ACC112 (cell line): ENCODE results near the gene KIF26B.

Experiments used
- H2AFZ ChIP-seq: fragments of 200-600 bp; sonication (generic); one replicate; pipeline ENCODE4 v1.6.0; 2017; ENCODE audit warnings: antibody characterized with exemption, low read length; ENCODE audit not compliant: unreplicated experiment
- H3K27ac ChIP-seq: fragments of 200-600 bp; sonication (generic); 2 replicates; pipeline ENCODE4 v1.5.1; 2014; ENCODE audit warnings: low read depth, mild to moderate bottlenecking, antibody characterized with exemption, low read length, moderate library complexity
- H3K27me3 ChIP-seq: fragments of 200-600 bp; sonication (generic); 2 replicates; pipeline ENCODE4 v1.6.1; 2014; ENCODE audit warnings: mild to moderate bottlenecking, antibody characterized with exemption, low read length, moderate library complexity, mixed read lengths; ENCODE audit not compliant: insufficient read depth
- H3K36me3 ChIP-seq: fragments of 200-600 bp; sonication (generic); 2 replicates; pipeline ENCODE4 v1.6.1; 2016; ENCODE audit warnings: mild to moderate bottlenecking, antibody characterized with exemption, low read length, moderate library complexity, mixed read lengths; ENCODE audit not compliant: insufficient read depth
- H3K4me1 ChIP-seq: fragments of 200-600 bp; sonication (generic); one replicate; pipeline ENCODE4 v1.6.1; 2016; ENCODE audit warnings: low read length, mixed read lengths; ENCODE audit not compliant: insufficient read depth, unreplicated experiment, control insufficient read depth
- H3K4me3 ChIP-seq: fragments of 200-600 bp; sonication (generic); 2 replicates; pipeline ENCODE4 v1.5.1; 2014; ENCODE audit warnings: mild to moderate bottlenecking, low read depth, low read length
- H3K79me2 ChIP-seq: fragments of 200-600 bp; sonication (generic); one replicate; pipeline ENCODE4 v1.6.0; 2016; ENCODE audit warnings: low read length; ENCODE audit not compliant: control insufficient read depth, unreplicated experiment, insufficient read depth

Gene KIF26B

DNA sequence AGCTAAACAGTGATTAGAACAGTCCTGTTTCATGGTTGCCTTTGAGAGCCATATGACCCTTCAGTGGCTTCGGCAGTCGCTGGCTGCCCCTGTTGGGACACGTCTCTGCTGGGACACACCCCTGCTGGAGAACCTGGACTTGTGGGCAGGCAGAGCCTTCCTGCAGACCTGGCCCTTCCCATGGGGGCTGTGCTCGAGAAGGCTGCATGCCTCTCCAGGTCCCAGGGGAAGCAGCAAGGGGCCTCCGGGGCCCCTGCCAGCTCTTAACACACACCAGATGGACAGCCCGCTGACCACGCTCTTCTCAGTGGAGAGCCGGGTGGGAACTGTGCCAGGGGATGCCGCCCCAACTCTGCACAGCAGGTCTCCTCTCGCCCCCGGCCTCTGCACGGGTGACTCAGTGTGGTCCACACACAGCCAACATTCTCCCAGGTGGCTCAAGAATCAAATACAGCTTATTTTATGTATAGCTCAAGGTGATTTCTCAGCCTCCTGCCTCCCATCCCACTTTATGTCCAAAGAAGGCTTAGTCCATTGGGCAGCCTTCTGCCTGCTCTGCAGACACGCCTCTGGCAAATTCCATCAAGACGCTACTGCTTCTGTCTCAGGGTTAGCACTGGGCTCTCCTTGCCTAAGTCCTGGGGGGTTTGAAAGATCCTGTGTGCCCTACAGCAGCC, 450.8 kb downstream of the KIF26B start:
- Histone ChIP-seq H3K27me3 (no peaks in the 10 kb centered on the region), H3K27ac (no peak overlapping the region), H3K4me3 (no peak overlapping the region), H2AFZ (no peak overlapping the region), H3K4me1 (peaks cover 10% of the 10 kb centered on the region), H3K79me2 (no peaks in the 10 kb centered on the region), H3K36me3 (no peaks in the 10 kb centered on the region)

DNA sequence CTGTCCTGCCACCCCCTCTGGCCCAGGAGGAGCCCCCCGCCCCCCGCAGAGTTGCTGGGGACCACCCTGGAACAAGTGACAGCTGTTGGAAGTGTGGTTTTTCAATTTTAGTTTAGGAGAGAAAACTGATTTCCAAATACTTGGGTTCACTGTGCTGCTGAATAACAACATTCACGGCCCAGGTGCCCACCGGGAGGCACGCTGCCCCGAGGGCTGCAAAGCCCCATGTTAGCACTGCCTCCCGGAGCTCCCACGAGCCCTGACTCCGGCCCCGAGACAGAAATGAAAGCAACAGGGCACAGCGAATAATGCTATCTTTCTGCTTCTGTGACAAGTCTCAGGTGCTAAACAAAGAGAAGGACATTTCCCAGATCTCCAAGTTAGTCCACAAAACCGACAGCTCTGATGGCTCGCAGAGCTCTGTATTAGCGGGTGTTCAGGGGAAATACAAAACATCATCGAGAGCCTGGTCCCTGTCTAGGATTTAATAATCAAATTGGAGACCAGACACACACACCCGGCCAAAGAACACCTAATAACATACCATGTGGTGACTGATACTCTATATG, 451.5 kb downstream of the KIF26B start:
- no peaks in the 10 kb centered on the region for H3K27me3 ChIP-seq
- peaks cover 10% of the 10 kb centered on the region for H3K4me1 ChIP-seq
- H3K36me3 ChIP-seq, result no peaks in the 10 kb centered on the region
- no peak overlapping the region for H2AFZ ChIP-seq
- no peak overlapping the region for H3K27ac ChIP-seq
- H3K79me2 ChIP-seq, result no peaks in the 10 kb centered on the region
- H3K4me3 ChIP-seq, result no peak overlapping the region

DNA sequence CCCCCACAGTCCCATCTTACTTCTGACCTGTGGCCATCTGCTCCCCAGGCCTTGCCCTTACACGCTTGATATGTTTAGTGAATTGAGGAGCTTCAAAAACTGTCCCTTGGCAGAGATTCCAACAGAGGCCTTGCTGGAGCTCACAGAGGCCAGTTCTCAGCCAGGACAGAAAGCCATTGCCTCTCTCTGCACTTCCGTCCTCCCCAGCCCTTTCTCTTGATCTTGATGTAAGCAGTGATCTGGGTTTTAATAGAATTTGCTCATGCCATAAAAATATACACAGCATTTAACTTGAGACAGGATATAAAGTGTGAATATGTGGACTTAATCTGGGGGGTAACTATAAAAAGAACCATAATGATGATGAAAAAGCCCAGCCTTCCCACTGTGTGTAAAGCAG, 453.5 kb downstream of the KIF26B start:
- H3K36me3 ChIP-seq, result no peaks in the 10 kb centered on the region
- H2AFZ ChIP-seq, result no peak overlapping the region
- no peak overlapping the region for H3K27ac ChIP-seq
- H3K4me3 ChIP-seq, result no peak overlapping the region
- H3K27me3 ChIP-seq, result no peaks in the 10 kb centered on the region
- peaks cover 10% of the 10 kb centered on the region for H3K4me1 ChIP-seq
- no peaks in the 10 kb centered on the region for H3K79me2 ChIP-seq

GRCh38 chr1:245609354-245610150, 454.8 kb downstream of the KIF26B start:
- H3K36me3 ChIP-seq, result no peaks in the 10 kb centered on the region
- H3K27me3 ChIP-seq, result no peaks in the 10 kb centered on the region
- H3K4me1 ChIP-seq, result peaks cover 10% of the 10 kb centered on the region
- H3K4me3 ChIP-seq, result no peak overlapping the region
- H2AFZ ChIP-seq, result no peak overlapping the region
- H3K79me2 ChIP-seq, result no peaks in the 10 kb centered on the region
- no peak overlapping the region for H3K27ac ChIP-seq

- H3K4me3 ChIP-seq, result no peak overlapping the region
These were observed 456.5 kb downstream of the KIF26B start for GRCh38 chr1:245611251-245611650.

DNA sequence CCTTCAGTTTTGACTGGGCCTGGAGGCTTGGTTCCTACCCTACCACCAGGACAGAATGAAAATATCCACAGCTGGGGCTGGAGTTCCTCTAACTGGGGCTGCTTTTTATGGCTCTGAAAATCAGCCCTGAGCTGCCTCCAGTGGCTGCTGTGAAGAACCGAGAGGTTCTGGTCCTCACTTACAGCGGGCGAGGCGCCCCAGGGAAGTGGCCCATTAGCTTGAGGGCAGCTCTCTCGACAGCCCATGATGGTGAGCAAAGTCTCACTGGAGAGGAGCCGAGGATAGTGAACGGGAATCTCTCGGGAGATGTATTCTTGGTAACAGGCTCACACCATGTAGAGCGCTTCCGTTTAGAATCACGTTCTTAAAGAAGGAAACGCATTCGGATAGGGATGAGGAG, 459.7 kb downstream of the KIF26B start:
- Histone ChIP-seq H3K4me3 (peak overlapping the region; percentile 51; the same call in 1 of the 2 replicates), H3K27ac (no peak overlapping the region), H3K4me1 (no peaks in the 10 kb centered on the region), H3K36me3 (no peaks in the 10 kb centered on the region), H2AFZ (peak overlapping the region; percentile 78), H3K79me2 (no peaks in the 10 kb centered on the region), H3K27me3 (no peaks in the 10 kb centered on the region)

More at GRCh38 chr1:245611251-245611650, 456.5 kb downstream of the KIF26B start:
- Histone ChIP-seq H3K36me3 (no peaks in the 10 kb centered on the region), H2AFZ (no peak overlapping the region), H3K27me3 (no peaks in the 10 kb centered on the region), H3K27ac (no peak overlapping the region), H3K79me2 (no peaks in the 10 kb centered on the region), H3K4me1 (no peaks in the 10 kb centered on the region)

DNA sequence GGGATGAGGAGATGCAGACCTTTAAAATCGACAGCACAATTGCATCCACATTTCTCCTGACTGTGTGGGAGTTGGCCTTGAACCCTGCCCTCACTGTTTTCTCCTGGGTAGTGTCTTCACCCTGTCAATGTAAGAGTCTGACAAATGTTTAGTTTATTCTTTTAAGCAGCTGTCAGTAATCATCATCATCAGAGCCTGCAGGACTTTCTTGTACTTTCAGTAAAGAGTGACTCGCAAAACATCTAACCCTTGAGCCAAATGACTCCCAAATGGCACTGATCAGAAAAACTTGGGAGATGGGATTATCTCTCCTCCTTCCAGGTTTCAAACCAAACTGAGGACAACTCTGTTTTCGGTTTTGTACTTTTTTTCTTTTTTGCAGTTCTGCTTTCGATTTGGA, 460.2 kb downstream of the KIF26B start:
- H3K36me3 ChIP-seq, result no peaks in the 10 kb centered on the region
- peak overlapping the region; percentile 51 for H3K4me3 ChIP-seq
- no peak overlapping the region for H2AFZ ChIP-seq
- H3K79me2 ChIP-seq, result no peaks in the 10 kb centered on the region
- no peak overlapping the region for H3K27ac ChIP-seq
- H3K27me3 ChIP-seq, result no peaks in the 10 kb centered on the region
- H3K4me1 ChIP-seq, result no peaks in the 10 kb centered on the region

DNA sequence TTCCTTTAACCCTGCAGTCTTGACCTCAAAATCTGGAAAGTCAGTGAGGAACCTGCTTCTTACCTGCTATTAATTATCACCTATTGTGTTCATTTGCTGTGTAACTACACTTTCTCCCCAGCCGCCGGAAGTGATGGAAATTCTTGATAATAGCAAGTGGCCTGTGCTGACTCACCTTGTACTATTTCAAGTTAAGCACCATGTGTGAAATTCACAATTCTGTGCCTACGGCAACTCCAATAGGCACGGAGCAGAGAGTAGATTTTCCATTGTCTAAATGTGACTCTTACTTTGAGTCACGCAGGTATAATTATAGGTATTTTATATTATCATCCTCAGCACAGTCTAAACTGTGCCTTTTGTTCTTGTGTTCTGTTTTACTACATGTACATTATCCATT, 466.8 kb downstream of the KIF26B start:
- H3K27me3 ChIP-seq, result no peaks in the 10 kb centered on the region
- no peaks in the 10 kb centered on the region for H3K4me1 ChIP-seq
- H3K27ac ChIP-seq, result no peak overlapping the region
- H3K4me3 ChIP-seq, result no peak overlapping the region
- no peak overlapping the region for H2AFZ ChIP-seq
- no peaks in the 10 kb centered on the region for H3K36me3 ChIP-seq
- no peaks in the 10 kb centered on the region for H3K79me2 ChIP-seq

GRCh38 chr1:245622332-245623014, 467.7 kb downstream of the KIF26B start:
- no peaks in the 10 kb centered on the region for H3K36me3 ChIP-seq
- no peaks in the 10 kb centered on the region for H3K79me2 ChIP-seq
- no peak overlapping the region for H3K4me3 ChIP-seq
- H2AFZ ChIP-seq, result no peak overlapping the region
- H3K4me1 ChIP-seq, result no peaks in the 10 kb centered on the region
- H3K27me3 ChIP-seq, result no peaks in the 10 kb centered on the region
- H3K27ac ChIP-seq, result no peak overlapping the region

DNA sequence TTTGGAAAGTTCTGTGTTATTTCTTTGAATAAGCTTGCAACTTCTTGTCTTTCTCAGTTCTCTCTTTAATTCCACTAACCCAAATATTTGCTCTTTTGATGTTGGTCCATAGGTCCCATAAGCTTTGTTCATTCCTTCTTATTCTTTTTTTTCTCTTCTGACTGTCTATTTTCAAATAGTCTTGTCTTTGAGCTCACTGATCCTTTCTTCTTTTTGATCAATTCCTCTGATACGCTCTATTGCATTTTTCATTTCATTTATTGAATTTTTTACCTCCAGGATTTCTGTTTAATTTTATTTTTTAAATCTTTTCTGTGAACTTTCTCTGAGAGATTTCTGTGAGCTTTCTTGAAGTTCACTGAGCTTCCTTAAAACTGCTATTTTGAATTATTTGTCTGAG, 486.6 kb downstream of the KIF26B start:
- Histone ChIP-seq H3K27me3 (no peaks in the 10 kb centered on the region; the same call in 1 of the 2 replicates), H3K27ac (no peak overlapping the region), H3K4me3 (no peak overlapping the region), H2AFZ (no peak overlapping the region), H3K36me3 (no peaks in the 10 kb centered on the region), H3K4me1 (no peaks in the 10 kb centered on the region), H3K79me2 (no peaks in the 10 kb centered on the region)
